ENCODE data around the gene PGRMC2.

GRCh38 chr4:128298852-128299251 is 11.2 kb upstream of the PGRMC2 start:
- no peak for TF ChIP-seq CTCF (IDR thresholded peaks at IDR 0.05; ENCODE audit: poor library complexity)
- TF ChIP-seq EZH2phosphoT487 (IDR thresholded peaks at IDR 0.05; ENCODE audit: low read depth, severe bottlenecking, unreplicated experiment), result no peak
